GM21786 (cell line): ENCODE data around the gene OR4S2.
A peak's percentile ranks its signal among the peaks of the same experiment; 100 is the strongest.

Experiments used
- ATAC-seq: cut with Tn5 transposase; IDR thresholded peaks from one replicate; pipeline ENCODE4 v1.9.1; 2021; ENCODE audit not compliant: unreplicated experiment

Gene OR4S2

GRCh38 chr11:55648027-55648426 is at the start of gene OR4S2:
OR4S2 (plus strand) TSS chr11:55648327; CDS start chr11:55650904, 2,577 bp downstream.
- no peak for ATAC-seq

GRCh38 chr11:55607545-55607944 is 40.6 kb upstream of the OR4S2 start, which contains the start of gene OR4C11:
OR4C11 (minus strand) TSS chr11:55607645; CDS start chr11:55604373, 3,272 bp downstream.
- no peak for ATAC-seq

GRCh38 chr11:55624531-55624930 is 23.6 kb upstream of the OR4S2 start:
- no peak for ATAC-seq

- no peak for ATAC-seq
These were observed 13.3 kb upstream of the OR4S2 start, which contains the start of gene OR4P4 for GRCh38 chr11:55634813-55635212. OR4P4 (plus strand) TSS chr11:55635113.

- ATAC-seq: peak; percentile 32
These were observed 4.4 kb downstream of the OR4S2 start for GRCh38 chr11:55652560-55652959.

- no peak for ATAC-seq
These were observed 7.0 kb downstream of the OR4S2 start for GRCh38 chr11:55655096-55655495.

- peak; percentile 91 for ATAC-seq
These were observed 10.0 kb downstream of the OR4S2 start for GRCh38 chr11:55658031-55658573.

- peak; percentile 35 for ATAC-seq
These were observed 10.5 kb downstream of the OR4S2 start for GRCh38 chr11:55658608-55659007.

- ATAC-seq: no peak
These were observed 13.8 kb downstream of the OR4S2 start, which contains the start of gene OR4C6 for GRCh38 chr11:55661901-55662300. OR4C6 (plus strand) TSS chr11:55662201; CDS start chr11:55665167, 2,966 bp downstream.

- no peak for ATAC-seq
These were observed 21.2 kb downstream of the OR4S2 start for GRCh38 chr11:55669376-55669775.

- no peak for ATAC-seq
These were observed 25.7 kb downstream of the OR4S2 start for GRCh38 chr11:55673860-55674259.

- ATAC-seq: peak; percentile 97
These were observed 49.7 kb downstream of the OR4S2 start for GRCh38 chr11:55697817-55698216.

- no peak for ATAC-seq
These were observed 53.3 kb downstream of the OR4S2 start for GRCh38 chr11:55701429-55701828.
